ENCODE results near the gene SEMA3B.

The SEMA3B gene

DNA sequence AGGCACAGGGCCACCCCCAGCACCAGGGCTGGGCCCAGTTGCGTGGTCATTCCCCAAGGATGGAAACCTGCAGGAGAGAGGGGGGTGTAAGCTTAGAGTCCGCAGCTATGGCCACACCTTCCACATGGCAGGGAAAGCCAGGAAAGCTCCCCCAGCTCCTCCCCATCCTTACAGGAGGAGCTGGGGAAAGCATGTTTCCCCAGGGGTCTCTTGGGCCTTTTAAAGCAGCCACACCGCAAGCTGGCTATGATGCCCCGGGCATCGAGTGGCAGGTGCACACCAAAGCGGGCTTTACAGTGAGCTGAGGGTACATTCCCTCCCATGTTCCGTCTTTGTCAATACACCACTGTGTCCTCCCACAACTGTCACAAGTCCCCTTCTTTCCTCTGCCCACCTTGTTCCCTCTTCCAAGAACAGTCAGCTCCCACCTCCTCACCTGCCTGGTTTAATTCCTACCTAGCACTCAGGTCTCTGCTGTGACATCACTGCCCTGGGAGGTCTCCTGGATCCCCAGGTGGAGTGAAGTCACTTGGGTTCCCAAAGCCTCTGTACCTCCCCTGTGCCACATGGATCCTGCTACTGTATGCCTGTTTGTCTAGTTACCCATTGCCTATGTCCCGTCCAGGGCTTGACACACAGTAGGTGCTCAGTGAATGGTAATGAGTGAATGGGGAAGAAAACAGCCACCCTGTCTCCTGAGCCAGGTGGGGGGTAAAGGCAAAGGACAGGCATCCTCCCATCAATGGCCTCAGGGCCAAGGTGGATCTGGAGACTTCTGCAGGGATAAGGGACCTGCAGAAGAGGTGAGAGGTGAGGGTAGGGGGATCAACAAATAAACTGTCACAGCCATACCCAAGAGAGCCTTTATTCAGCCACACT, 26.8 kb downstream of the SEMA3B start:
- H3K4me3 Mint-ChIP-seq, result peak overlapping the region in 2 of 3 experiments; percentile 7 to 41
- no peaks in the 10 kb centered on the region for H3K9me3 Mint-ChIP-seq
- H3K4me1 Mint-ChIP-seq, result peaks cover 30% of the 10 kb centered on the region
- peaks cover 3% of the 10 kb centered on the region for H3K27me3 Mint-ChIP-seq (ENCODE audit: low read depth)
- no peaks in the 10 kb centered on the region for H3K36me3 Mint-ChIP-seq (ENCODE audit: low read depth)
- TF ChIP-seq, protein P1, sequence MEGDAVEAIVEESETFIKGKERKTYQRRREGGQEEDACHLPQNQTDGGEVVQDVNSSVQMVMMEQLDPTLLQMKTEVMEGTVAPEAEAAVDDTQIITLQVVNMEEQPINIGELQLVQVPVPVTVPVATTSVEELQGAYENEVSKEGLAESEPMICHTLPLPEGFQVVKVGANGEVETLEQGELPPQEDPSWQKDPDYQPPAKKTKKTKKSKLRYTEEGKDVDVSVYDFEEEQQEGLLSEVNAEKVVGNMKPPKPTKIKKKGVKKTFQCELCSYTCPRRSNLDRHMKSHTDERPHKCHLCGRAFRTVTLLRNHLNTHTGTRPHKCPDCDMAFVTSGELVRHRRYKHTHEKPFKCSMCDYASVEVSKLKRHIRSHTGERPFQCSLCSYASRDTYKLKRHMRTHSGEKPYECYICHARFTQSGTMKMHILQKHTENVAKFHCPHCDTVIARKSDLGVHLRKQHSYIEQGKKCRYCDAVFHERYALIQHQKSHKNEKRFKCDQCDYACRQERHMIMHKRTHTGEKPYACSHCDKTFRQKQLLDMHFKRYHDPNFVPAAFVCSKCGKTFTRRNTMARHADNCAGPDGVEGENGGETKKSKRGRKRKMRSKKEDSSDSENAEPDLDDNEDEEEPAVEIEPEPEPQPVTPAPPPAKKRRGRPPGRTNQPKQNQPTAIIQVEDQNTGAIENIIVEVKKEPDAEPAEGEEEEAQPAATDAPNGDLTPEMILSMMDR (IDR thresholded peaks at IDR 0.05; ENCODE audit: unreplicated experiment in 3 of 3), result no peak
- no peak overlapping the region for H3K27ac Mint-ChIP-seq

DNA sequence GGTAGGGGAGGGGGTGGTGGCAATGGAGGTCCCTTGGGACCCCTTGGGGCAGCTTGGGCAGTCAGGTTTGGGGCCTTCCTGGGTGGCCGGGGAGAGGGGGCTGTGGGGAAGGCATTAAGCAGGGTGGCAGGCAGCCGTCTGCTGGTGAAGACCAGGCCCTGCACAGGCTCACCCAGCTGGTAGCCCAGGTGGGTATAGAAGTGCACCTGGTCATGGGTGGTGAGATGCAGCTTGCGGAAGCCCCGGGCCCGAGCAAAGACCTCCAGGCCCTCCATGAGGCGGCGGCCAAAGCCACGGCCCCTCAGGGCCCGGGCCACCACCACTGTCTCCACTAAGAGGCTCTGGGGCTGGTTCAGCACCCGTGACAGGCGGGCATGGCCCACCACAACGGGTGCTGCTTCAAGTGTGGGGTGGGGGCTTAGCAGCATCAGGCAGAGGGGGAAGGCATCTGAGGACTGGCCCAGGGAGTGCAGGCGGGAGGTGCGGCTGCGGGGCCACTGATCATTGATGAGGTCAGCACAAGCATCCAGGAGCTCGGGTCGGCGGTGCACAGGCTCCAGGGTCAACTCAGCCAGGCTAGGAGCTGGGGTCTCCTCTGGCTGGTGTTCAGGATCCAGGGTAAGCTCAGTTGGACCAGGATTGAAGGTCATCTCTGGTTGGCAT, 27.9 kb downstream of the SEMA3B start:
- Mint-ChIP-seq H3K9me3 (no peaks in the 10 kb centered on the region), H3K27me3 (ENCODE audit: low read depth) (peaks cover 3% of the 10 kb centered on the region), H3K36me3 (ENCODE audit: low read depth) (no peaks in the 10 kb centered on the region), H3K4me1 (peaks cover 24% of the 10 kb centered on the region), H3K27ac (no peak overlapping the region), H3K4me3 (peak overlapping the region; percentile 48 to 99 (median 97))
- TF ChIP-seq, protein P1 (IDR thresholded peaks at IDR 0.05; ENCODE audit: unreplicated experiment in 3 of 3), result no peak

DNA sequence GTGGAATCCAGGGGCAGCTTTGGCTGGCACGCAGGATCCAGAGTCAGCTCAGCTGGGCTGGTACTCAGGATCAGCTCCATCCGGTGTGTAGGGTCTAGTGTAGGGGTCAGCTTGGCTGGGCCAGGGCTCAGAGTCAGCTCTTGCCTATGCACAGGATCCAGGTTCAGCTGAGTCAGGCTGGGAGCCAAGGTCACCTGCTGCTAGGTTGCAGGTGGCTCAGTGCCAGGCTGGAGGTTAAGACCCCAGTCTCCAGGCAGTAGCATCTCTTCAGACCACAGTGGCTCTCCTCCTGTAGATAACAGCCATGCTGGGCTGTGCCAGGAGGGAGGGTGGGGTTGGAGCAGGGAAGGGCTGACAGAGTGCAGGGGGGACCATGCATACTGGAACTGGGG, 28.4 kb downstream of the SEMA3B start:
- H3K9me3 Mint-ChIP-seq, result no peaks in the 10 kb centered on the region
- peak overlapping the region; percentile 91 to 99 (median 97) for H3K4me3 Mint-ChIP-seq
- H3K4me1 Mint-ChIP-seq, result peaks cover 22% of the 10 kb centered on the region
- TF ChIP-seq, protein P1 (IDR thresholded peaks at IDR 0.05; ENCODE audit: unreplicated experiment in 3 of 3), result no peak
- peaks cover 3% of the 10 kb centered on the region for H3K27me3 Mint-ChIP-seq (ENCODE audit: low read depth)
- H3K27ac Mint-ChIP-seq, result no peak overlapping the region
- H3K36me3 Mint-ChIP-seq (ENCODE audit: low read depth), result no peaks in the 10 kb centered on the region

DNA sequence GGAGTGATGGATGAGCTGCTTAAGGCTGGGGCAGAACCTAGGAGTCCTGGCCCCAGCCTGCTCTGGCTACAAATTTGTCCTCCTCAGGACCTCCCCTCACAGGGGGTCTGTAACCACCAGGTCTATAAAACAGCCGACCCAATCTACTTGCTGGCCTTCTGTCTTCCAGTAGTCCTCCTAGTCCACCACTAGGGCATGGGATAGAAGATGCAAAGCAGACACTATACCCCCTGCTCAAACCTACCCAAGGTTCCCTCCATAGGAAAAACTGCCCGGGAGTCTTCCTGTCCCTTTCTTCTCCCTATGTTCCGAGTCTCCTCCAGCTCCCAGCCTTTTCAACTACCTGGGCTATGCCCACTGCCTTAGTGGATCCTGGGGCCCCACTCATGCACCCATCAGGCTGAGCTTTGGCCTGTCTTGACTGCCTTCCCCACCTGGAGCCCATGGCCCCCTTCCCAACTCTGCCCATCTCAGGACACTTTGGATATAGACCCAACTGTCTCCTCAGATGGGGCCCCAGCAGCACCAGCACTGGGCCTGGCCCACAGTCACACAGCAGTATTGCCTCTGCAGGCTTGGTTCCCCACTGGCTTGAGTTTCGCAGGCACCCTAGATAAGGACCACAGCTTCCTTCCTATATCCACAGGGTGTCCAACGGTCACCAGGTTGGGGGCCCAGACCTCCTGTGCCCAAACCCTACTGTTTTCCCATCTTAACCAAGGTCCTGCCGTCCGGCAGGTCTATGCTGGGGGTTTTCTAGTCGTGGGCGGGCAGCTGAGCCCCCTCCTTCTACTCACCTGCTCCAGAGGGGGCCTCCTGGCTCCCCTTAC, 29.2 kb downstream of the SEMA3B start:
- Mint-ChIP-seq H3K9me3 (no peaks in the 10 kb centered on the region), H3K36me3 (ENCODE audit: low read depth) (no peaks in the 10 kb centered on the region), H3K4me1 (peaks cover 16% of the 10 kb centered on the region), H3K27me3 (ENCODE audit: low read depth) (no peaks in the 10 kb centered on the region), H3K4me3 (peak overlapping the region; percentile 91 to 99 (median 97)), H3K27ac (peak overlapping the region in 1 of 3 experiments; percentile 41)
- TF ChIP-seq, protein P1 (IDR thresholded peaks at IDR 0.05; ENCODE audit: unreplicated experiment in 3 of 3), result no peak

DNA sequence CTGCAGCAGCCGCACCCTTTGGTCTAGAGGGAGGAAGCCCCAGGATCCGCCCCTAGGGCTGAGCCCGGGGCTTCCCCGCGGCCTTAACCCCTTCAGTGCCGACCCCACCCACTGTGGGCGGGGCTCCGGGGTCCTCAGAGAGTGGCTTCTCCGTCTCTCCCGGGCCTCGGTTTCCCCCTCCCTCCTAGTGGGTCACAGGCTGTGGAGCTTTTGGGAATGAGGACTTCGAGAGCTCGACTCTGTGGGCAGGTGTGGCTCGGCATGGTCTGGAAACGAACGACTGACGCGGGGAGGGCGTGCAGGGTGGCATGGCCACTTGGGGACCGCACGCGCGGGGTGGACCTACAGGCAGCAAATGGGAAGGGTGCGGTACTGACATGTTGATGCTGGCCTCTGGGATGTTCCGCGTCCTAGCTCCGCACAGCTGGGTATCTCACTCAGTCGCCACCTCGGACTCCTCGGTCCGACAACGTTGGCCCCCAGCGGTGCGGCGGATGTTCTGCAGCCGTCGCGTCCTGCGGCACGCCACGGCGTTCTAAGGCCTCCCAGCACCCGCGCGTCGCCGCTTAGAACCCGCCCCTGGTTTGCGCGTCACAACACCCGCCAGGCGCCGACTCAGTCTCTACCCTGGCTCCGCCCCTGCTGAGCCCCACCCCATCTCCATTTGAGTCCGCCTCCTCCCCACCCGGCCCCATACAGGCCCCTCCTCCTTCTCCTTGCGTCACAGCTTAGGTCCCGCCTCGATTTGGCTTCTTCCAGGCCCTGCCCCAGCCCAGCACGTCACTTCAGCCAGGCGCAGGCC, 30.1 kb downstream of the SEMA3B start, which contains the start of the genes HYAL3 and NAA80:
Gene HYAL3, minus strand, starts transcription at position 570 of the 802 bp plus-strand sequence. CDS start 3,803 bp downstream, outside the sequence.
Gene NAA80, minus strand, starts transcription at position 570 of the 802 bp plus-strand sequence. CDS start 1,942 bp downstream, outside the sequence.
- Mint-ChIP-seq H3K4me3 (peak within 1 kb of the TSS; percentile 91 to 99 (median 97)), H3K27me3 (ENCODE audit: low read depth) (no peaks in the 10 kb centered on the region), H3K27ac (peak within 1 kb of the TSS; percentile 81 to 96 (median 90)), H3K4me1 (peaks cover 16% of the 10 kb centered on the region), H3K36me3 (ENCODE audit: low read depth) (no peaks in the 10 kb centered on the region), H3K9me3 (no peaks in the 10 kb centered on the region)
- TF ChIP-seq, protein P1 (IDR thresholded peaks at IDR 0.05; ENCODE audit: unreplicated experiment in 3 of 3), result peak; percentile 14 to 41 (median 36)
